ENCODE measurements around the gene RPS18. TPM values are rescaled to one million over a fixed set of nuclear protein-coding genes. Genes with fewer than 3 reads are reported as not detected.

RPS18 gene
- polyA plus RNA-seq, 2 of the 4 experiments (the other 2 are of a cell fraction), result 3,426 to 3,611 TPM

DNA sequence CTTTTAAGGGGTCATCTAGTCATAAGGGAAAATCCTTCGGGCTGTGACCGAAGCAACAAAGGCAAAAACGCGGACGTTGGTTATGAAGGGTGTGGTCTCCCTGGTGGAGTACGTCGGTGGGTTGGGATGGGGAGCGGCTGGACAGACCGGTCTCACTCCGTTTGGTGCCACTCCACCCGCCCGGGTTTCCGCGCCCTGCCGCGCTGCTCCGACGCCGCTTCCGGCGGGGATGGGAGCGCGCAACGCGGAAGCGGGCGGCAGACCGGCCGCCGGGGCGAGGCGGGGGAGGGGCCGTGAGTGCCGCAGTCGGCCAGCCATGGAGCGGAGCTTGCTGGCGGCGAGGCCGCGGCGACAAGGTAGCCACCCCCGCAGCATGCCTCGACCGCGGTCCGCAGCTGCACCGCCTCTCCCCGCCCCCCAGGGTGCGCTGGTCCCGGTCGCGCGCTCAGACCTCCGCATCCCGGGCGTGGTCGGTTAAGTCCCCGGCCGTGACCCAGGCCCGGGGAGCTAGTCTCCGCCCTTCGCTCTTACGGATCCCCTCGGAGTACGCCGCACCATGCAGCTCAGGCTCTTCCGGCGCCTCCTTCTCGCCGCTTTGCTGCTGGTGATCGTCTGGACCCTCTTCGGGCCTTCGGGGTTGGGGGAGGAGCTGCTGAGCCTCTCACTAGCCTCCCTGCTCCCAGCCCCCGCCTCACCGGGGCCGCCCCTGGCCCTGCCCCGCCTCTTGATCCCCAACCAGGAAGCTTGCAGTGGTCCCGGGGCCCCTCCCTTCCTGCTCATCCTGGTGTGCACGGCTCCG is 5.2 kb downstream of the RPS18 start, which contains the start of gene B3GALT4:
Gene B3GALT4, plus strand, starts transcription at position 260 of the 799 bp plus-strand sequence. Its CDS starts 297 bp downstream, at position 557.
- peak within 1 kb of the TSS; percentile 68 to 97 for H3K27ac ChIP-seq
- peaks cover 41% of the 10 kb centered on the region for H3K4me1 ChIP-seq
- peak; percentile 46 to 73 for DNase-seq (ENCODE audit: low read depth in 1 of 2, low spot score in 1 of 2)
- peak within 1 kb of the TSS; percentile 87 for H3K4me3 ChIP-seq
- no peak for FAIRE-seq
- peak within 1 kb of the TSS; percentile 91 for H3K4me2 ChIP-seq
- peak; percentile 52 to 65 for ATAC-seq
- ChIA-PET CTCF (interaction anchor here (0.7 to 5.7 kb wide), 8 partner anchors 11 to 148 kb away, joined by 3 to 44 read pairs (median 7); partner anchors contain the start of genes PFDN6, RGL2 and WDR46), POLR2A (interaction anchor here (0.7 to 2.1 kb wide), 7 partner anchors 12 to 305 kb away, joined by 3 to 10 read pairs (median 4); partner anchors contain the start of genes PFDN6, WDR46 and ZBTB22)
- WGBS (ENCODE audit: missing lambda C conversion rate), result 2% methylated on average over 32 of the region's 80 CpGs
- no peaks in the 10 kb centered on the region for H3K9me3 ChIP-seq
- TF ChIP-seq RCOR1 (IDR thresholded peaks at IDR 0.05; ENCODE audit: low read depth, low read length) (no peak), MAZ (IDR thresholded peaks at IDR 0.05; ENCODE audit: borderline replicate concordance, low read depth, low read length) (no peak), EHMT2 (IDR thresholded peaks at IDR 0.05; ENCODE audit: low read depth) (no peak), GATA3 (IDR thresholded peaks at IDR 0.05; ENCODE audit: borderline replicate concordance) (no peak; the same call in 1 of the 2 replicates), MAFK (IDR thresholded peaks at IDR 0.05; ENCODE audit: partially characterized antibody) (no peak), FOSB (CRISPR knock-in tag; IDR thresholded peaks at IDR 0.05) (peak; percentile 76; the same call in 1 of the 2 replicates), TFCP2L1 (CRISPR knock-in tag; IDR thresholded peaks at IDR 0.05) (peak; percentile 86), HOXB13 (CRISPR knock-in tag; IDR thresholded peaks at IDR 0.05; ENCODE audit: low read depth) (no peak), SREBF2 (IDR thresholded peaks at IDR 0.05) (no peak), KDM1A (IDR thresholded peaks at IDR 0.05; ENCODE audit: low read depth) (no peak), FOSL2 (IDR thresholded peaks at IDR 0.05) (no peak), FOSL2 (CRISPR knock-in tag; IDR thresholded peaks at IDR 0.05) (no peak), RAD21 (conservative IDR thresholded peaks at IDR 0.05 in 1 of 2, IDR thresholded peaks at IDR 0.05 in 1 of 2) (no peak), HEYL (CRISPR knock-in tag; IDR thresholded peaks at IDR 0.05) (no peak), RNF2 (IDR thresholded peaks at IDR 0.05; ENCODE audit: borderline replicate concordance, low read depth) (no peak), EP300 (IDR thresholded peaks at IDR 0.05) (no peak), KDM5A (IDR thresholded peaks at IDR 0.05) (no peak), POLR2A (IDR thresholded peaks at IDR 0.05; ENCODE audit: low read length) (0 out of 2 replicates have a peak, but pooled peaks have one; percentile 21), ZNF302 (CRISPR knock-in tag; IDR thresholded peaks at IDR 0.05) (no peak), BHLHE40 (IDR thresholded peaks at IDR 0.05; ENCODE audit: low read depth, low read length) (no peak), EHF (CRISPR knock-in tag; IDR thresholded peaks at IDR 0.05) (peak; percentile 60; the same call in 1 of the 2 replicates), ESRRA (IDR thresholded peaks at IDR 0.05; ENCODE audit: borderline replicate concordance, low read length) (no peak), CBX2 (IDR thresholded peaks at IDR 0.05; ENCODE audit: borderline replicate concordance, low read depth) (no peak), JUNB (IDR thresholded peaks at IDR 0.05) (no peak), JUN (IDR thresholded peaks at IDR 0.05) (peak; percentile 23 to 89; a peak in 4 of 5 replicates)
- TF ChIP-seq, protein P1, sequence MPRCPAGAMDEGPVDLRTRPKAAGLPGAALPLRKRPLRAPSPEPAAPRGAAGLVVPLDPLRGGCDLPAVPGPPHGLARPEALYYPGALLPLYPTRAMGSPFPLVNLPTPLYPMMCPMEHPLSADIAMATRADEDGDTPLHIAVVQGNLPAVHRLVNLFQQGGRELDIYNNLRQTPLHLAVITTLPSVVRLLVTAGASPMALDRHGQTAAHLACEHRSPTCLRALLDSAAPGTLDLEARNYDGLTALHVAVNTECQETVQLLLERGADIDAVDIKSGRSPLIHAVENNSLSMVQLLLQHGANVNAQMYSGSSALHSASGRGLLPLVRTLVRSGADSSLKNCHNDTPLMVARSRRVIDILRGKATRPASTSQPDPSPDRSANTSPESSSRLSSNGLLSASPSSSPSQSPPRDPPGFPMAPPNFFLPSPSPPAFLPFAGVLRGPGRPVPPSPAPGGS (IDR thresholded peaks at IDR 0.05), result peak; percentile 70; the same call in 1 of the 3 replicates
- TF ChIP-seq, protein P2, sequence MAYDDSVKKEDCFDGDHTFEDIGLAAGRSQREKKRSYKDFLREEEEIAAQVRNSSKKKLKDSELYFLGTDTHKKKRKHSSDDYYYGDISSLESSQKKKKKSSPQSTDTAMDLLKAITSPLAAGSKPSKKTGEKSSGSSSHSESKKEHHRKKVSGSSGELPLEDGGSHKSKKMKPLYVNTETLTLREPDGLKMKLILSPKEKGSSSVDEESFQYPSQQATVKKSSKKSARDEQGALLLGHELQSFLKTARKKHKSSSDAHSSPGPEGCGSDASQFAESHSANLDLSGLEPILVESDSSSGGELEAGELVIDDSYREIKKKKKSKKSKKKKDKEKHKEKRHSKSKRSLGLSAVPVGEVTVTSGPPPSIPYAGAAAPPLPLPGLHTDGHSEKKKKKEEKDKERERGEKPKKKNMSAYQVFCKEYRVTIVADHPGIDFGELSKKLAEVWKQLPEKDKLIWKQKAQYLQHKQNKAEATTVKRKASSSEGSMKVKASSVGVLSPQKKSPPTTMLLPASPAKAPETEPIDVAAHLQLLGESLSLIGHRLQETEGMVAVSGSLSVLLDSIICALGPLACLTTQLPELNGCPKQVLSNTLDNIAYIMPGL (CRISPR knock-in tag; IDR thresholded peaks at IDR 0.05; ENCODE audit: borderline replicate concordance), result peak; percentile 51; the same call in 1 of the 2 replicates
- TF ChIP-seq, protein P3, sequence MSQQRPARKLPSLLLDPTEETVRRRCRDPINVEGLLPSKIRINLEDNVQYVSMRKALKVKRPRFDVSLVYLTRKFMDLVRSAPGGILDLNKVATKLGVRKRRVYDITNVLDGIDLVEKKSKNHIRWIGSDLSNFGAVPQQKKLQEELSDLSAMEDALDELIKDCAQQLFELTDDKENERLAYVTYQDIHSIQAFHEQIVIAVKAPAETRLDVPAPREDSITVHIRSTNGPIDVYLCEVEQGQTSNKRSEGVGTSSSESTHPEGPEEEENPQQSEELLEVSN (IDR thresholded peaks at IDR 0.05; ENCODE audit: borderline replicate concordance, low read depth), result no peak
- TF ChIP-seq, protein P4, sequence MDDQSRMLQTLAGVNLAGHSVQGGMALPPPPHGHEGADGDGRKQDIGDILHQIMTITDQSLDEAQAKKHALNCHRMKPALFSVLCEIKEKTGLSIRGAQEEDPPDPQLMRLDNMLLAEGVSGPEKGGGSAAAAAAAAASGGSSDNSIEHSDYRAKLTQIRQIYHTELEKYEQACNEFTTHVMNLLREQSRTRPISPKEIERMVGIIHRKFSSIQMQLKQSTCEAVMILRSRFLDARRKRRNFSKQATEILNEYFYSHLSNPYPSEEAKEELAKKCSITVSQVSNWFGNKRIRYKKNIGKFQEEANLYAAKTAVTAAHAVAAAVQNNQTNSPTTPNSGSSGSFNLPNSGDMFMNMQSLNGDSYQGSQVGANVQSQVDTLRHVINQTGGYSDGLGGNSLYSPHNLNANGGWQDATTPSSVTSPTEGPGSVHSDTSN (IDR thresholded peaks at IDR 0.05), result peak; percentile 84
- TF ChIP-seq, protein P5, sequence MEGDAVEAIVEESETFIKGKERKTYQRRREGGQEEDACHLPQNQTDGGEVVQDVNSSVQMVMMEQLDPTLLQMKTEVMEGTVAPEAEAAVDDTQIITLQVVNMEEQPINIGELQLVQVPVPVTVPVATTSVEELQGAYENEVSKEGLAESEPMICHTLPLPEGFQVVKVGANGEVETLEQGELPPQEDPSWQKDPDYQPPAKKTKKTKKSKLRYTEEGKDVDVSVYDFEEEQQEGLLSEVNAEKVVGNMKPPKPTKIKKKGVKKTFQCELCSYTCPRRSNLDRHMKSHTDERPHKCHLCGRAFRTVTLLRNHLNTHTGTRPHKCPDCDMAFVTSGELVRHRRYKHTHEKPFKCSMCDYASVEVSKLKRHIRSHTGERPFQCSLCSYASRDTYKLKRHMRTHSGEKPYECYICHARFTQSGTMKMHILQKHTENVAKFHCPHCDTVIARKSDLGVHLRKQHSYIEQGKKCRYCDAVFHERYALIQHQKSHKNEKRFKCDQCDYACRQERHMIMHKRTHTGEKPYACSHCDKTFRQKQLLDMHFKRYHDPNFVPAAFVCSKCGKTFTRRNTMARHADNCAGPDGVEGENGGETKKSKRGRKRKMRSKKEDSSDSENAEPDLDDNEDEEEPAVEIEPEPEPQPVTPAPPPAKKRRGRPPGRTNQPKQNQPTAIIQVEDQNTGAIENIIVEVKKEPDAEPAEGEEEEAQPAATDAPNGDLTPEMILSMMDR (IDR thresholded peaks at IDR 0.05), result no peak; the same call in 2 of the 3 replicates
- TF ChIP-seq, protein P6, sequence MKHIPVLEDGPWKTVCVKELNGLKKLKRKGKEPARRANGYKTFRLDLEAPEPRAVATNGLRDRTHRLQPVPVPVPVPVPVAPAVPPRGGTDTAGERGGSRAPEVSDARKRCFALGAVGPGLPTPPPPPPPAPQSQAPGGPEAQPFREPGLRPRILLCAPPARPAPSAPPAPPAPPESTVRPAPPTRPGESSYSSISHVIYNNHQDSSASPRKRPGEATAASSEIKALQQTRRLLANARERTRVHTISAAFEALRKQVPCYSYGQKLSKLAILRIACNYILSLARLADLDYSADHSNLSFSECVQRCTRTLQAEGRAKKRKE (CRISPR knock-in tag; IDR thresholded peaks at IDR 0.05; ENCODE audit: low read depth), result no peak
- TF ChIP-seq, protein P7, sequence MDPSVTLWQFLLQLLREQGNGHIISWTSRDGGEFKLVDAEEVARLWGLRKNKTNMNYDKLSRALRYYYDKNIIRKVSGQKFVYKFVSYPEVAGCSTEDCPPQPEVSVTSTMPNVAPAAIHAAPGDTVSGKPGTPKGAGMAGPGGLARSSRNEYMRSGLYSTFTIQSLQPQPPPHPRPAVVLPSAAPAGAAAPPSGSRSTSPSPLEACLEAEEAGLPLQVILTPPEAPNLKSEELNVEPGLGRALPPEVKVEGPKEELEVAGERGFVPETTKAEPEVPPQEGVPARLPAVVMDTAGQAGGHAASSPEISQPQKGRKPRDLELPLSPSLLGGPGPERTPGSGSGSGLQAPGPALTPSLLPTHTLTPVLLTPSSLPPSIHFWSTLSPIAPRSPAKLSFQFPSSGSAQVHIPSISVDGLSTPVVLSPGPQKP (IDR thresholded peaks at IDR 0.05; ENCODE audit: low read depth, low read length), result no peak
